RWPE1 (cell line): ENCODE measurements around the gene TBC1D14.
A peak's percentile ranks its signal among the peaks of the same experiment; 100 is the strongest.

Experiments
- CTCF ChIA-PET: fragments of 350-600 bp; sonication (Branson Sonifier 250); formaldehyde crosslinking; extraction: SDS; loops from one replicate; lab custom pipeline; 2021; lab: Yijun Ruan, JAX
- POLR2A ChIA-PET: fragments of 400-600 bp; formaldehyde crosslinking; extraction: SDS; loops from one replicate; lab custom pipeline; 2020; ENCODE audit warnings: antibody characterized with exemption; ENCODE audit not compliant: low non-redundant PET; lab: Yijun Ruan, JAX
- DNase-seq: peaks from one replicate; pipeline ENCODE4 v3.0.0; 2012; ENCODE audit warnings: low spot score
- H3K27ac ChIP-seq: fragments of 450-650 bp; 2 replicates; pipeline ENCODE4 v1.5.1; 2017
- CTCF ChIP-seq: fragments of 450-650 bp; conservative IDR thresholded peaks from 2 replicates; pipeline ENCODE4 v1.5.1; 2017; ENCODE audit warnings: low read depth, mild to moderate bottlenecking

The TBC1D14 gene

GRCh38 chr4:7007142-7007907 is 97.7 kb downstream of the TBC1D14 start:
- H3K27ac ChIP-seq = peak overlapping the region; percentile 55
- no peak for TF ChIP-seq CTCF
- DNase-seq = no peak
- CTCF ChIA-PET = no interaction called here
- POLR2A ChIA-PET = interaction anchor here (0.6 kb wide), 1 partner anchor 18 kb away, joined by 3 read pairs; no protein-coding TSS in a partner anchor

- peak overlapping the region; percentile 55 for H3K27ac ChIP-seq
- no peak for DNase-seq
- CTCF ChIA-PET = no interaction called here
Measured at GRCh38 chr4:7007944-7008343, 98.3 kb downstream of the TBC1D14 start.

GRCh38 chr4:7009564-7009963 is 99.9 kb downstream of the TBC1D14 start:
- ChIA-PET POLR2A (no interaction called here), CTCF (interaction anchor here (0.7 kb wide), 1 partner anchor 34 kb away, joined by 4 read pairs; the partner anchor contains the start of gene TADA2B)
- no peak overlapping the region for H3K27ac ChIP-seq

More at GRCh38 chr4:7007944-7008343, 98.3 kb downstream of the TBC1D14 start:
- POLR2A ChIA-PET = interaction anchor here (0.6 kb wide), 1 partner anchor 18 kb away, joined by 3 read pairs; no protein-coding TSS in a partner anchor
- no peak for TF ChIP-seq CTCF

GRCh38 chr4:7013175-7013574 is 103.5 kb downstream of the TBC1D14 start:
- no peak for DNase-seq
- H3K27ac ChIP-seq = no peak overlapping the region; the same call in 1 of the 2 replicates
- no peak for TF ChIP-seq CTCF
- POLR2A ChIA-PET = no interaction called here
- CTCF ChIA-PET = interaction anchor here (0.8 kb wide), 1 partner anchor 82 kb away, joined by 6 read pairs; no protein-coding TSS in a partner anchor

More at GRCh38 chr4:7009564-7009963, 99.9 kb downstream of the TBC1D14 start:
- TF ChIP-seq CTCF = no peak
- DNase-seq = no peak

GRCh38 chr4:7014815-7015214 is 105.2 kb downstream of the TBC1D14 start:
- ChIA-PET POLR2A (no interaction called here), CTCF (no interaction called here)
- DNase-seq = no peak
- no peak overlapping the region for H3K27ac ChIP-seq
- TF ChIP-seq CTCF = no peak

- TF ChIP-seq CTCF = no peak
- DNase-seq = no peak
- POLR2A ChIA-PET = no interaction called here
- CTCF ChIA-PET = no interaction called here
- H3K27ac ChIP-seq = peak overlapping the region; percentile 6; the same call in 1 of the 2 replicates
Measured at GRCh38 chr4:7015383-7016035, 105.9 kb downstream of the TBC1D14 start.
